ENCODE data around the gene ZNF654. TPM values are rescaled to one million over a fixed set of nuclear protein-coding genes. Genes with fewer than 3 reads are reported as not detected.
"Not testable (repeated sequence)": the region's sequence is repeated elsewhere in the genome, so short reads cannot be mapped to it uniquely, and the experiment has no call there.

Gene ZNF654
- total RNA-seq, 1 experiment from 2014 or later: 6.8 TPM

GRCh38 chr3:88167704-88168103 is 108.6 kb downstream of the ZNF654 start:
- no peak for DNase-seq
- no peaks in the 10 kb centered on the region for H3K36me3 Mint-ChIP-seq (ENCODE audit: insufficient read depth, unreplicated experiment)

DNA sequence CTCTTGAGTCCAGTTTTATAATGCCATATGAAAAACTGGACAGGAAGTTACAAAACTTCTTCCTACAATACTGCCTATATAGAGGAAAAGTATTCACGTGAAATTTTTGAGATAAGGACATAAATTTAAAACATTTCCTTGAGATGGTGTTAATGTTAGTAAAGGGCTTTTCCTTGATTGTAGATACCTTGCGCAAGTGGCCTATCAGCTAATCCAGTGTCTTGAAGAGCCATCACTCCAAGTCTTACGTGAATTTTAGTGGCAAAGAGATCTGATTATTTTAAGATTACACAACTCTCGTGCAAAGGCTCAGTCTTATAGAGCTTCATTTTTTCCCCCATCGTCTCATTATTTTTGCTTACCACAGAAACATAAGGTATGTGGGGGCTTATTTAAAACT is 109.1 kb downstream of the ZNF654 start:
- H3K4me3 Mint-ChIP-seq (ENCODE audit: unreplicated experiment): no peak overlapping the region
- TF ChIP-seq, protein P1, sequence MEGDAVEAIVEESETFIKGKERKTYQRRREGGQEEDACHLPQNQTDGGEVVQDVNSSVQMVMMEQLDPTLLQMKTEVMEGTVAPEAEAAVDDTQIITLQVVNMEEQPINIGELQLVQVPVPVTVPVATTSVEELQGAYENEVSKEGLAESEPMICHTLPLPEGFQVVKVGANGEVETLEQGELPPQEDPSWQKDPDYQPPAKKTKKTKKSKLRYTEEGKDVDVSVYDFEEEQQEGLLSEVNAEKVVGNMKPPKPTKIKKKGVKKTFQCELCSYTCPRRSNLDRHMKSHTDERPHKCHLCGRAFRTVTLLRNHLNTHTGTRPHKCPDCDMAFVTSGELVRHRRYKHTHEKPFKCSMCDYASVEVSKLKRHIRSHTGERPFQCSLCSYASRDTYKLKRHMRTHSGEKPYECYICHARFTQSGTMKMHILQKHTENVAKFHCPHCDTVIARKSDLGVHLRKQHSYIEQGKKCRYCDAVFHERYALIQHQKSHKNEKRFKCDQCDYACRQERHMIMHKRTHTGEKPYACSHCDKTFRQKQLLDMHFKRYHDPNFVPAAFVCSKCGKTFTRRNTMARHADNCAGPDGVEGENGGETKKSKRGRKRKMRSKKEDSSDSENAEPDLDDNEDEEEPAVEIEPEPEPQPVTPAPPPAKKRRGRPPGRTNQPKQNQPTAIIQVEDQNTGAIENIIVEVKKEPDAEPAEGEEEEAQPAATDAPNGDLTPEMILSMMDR (IDR thresholded peaks at IDR 0.05; ENCODE audit: insufficient read depth in 1 of 2, low read depth in 1 of 2, low read length in 1 of 2, severe bottlenecking in 1 of 2, unreplicated experiment in 1 of 2): no peak
- POLR2A ChIA-PET: no interaction called here
- H3K4me1 Mint-ChIP-seq (ENCODE audit: low read depth, unreplicated experiment): no peaks in the 10 kb centered on the region
- intact Hi-C loops (cut with micrococcal nuclease; ENCODE audit: unreplicated experiment): no loop called here
- H3K9me3 ChIP-seq: no peaks in the 10 kb centered on the region
- no peaks in the 10 kb centered on the region for H3K36me3 Mint-ChIP-seq (ENCODE audit: insufficient read depth, unreplicated experiment)
- CTCF ChIA-PET: no interaction called here
- no peaks in the 10 kb centered on the region for H3K36me3 ChIP-seq (ENCODE audit: control insufficient read depth, insufficient read depth, low read length)
- no peak for DNase-seq
- no peaks in the 10 kb centered on the region for H3K9me3 Mint-ChIP-seq (ENCODE audit: unreplicated experiment)
- no peaks in the 10 kb centered on the region for H3K27me3 ChIP-seq (replicated peaks; ENCODE audit: control insufficient read depth, insufficient read depth, low read length)
- BruUV-seq (replicated peaks): no TSS peak
- no peaks in the 10 kb centered on the region for H3K4me1 ChIP-seq
- H3K4me3 ChIP-seq (ENCODE audit: low read depth, low read length): no peak overlapping the region
- no peak overlapping the region for H3K27ac Mint-ChIP-seq (ENCODE audit: unreplicated experiment)
- no peaks in the 10 kb centered on the region for H3K27me3 Mint-ChIP-seq (ENCODE audit: insufficient read depth, unreplicated experiment)

More at GRCh38 chr3:88167704-88168103, 108.6 kb downstream of the ZNF654 start:
- Histone ChIP-seq H3K4me3 (ENCODE audit: low read depth, low read length) (no peak overlapping the region), H3K9me3 (no peaks in the 10 kb centered on the region), H3K4me1 (no peaks in the 10 kb centered on the region), H3K36me3 (ENCODE audit: control insufficient read depth, insufficient read depth, low read length) (no peaks in the 10 kb centered on the region), H3K27me3 (replicated peaks; ENCODE audit: control insufficient read depth, insufficient read depth, low read length) (no peaks in the 10 kb centered on the region)
- TF ChIP-seq, protein P1 (IDR thresholded peaks at IDR 0.05; ENCODE audit: insufficient read depth in 1 of 2, low read depth in 1 of 2, low read length in 1 of 2, severe bottlenecking in 1 of 2, unreplicated experiment in 1 of 2): no peak
- intact Hi-C loops (cut with micrococcal nuclease; ENCODE audit: unreplicated experiment): no loop called here
- BruUV-seq (replicated peaks): no TSS peak
- Mint-ChIP-seq H3K9me3 (ENCODE audit: unreplicated experiment) (no peaks in the 10 kb centered on the region), H3K4me3 (ENCODE audit: unreplicated experiment) (no peak overlapping the region), H3K4me1 (ENCODE audit: low read depth, unreplicated experiment) (no peaks in the 10 kb centered on the region), H3K27ac (ENCODE audit: unreplicated experiment) (no peak overlapping the region), H3K27me3 (ENCODE audit: insufficient read depth, unreplicated experiment) (no peaks in the 10 kb centered on the region)
- CTCF ChIA-PET: no interaction called here
- POLR2A ChIA-PET: no interaction called here

GRCh38 chr3:88180398-88180999 is 121.4 kb downstream of the ZNF654 start:
- Histone ChIP-seq H3K27me3 (replicated peaks; ENCODE audit: control insufficient read depth, insufficient read depth, low read length) (no peaks in the 10 kb centered on the region), H3K9me3 (no peaks in the 10 kb centered on the region), H3K4me3 (ENCODE audit: low read depth, low read length) (no peak overlapping the region), H3K4me1 (no peaks in the 10 kb centered on the region), H3K36me3 (ENCODE audit: control insufficient read depth, insufficient read depth, low read length) (no peaks in the 10 kb centered on the region)
- CTCF ChIA-PET: interaction anchor here (0.6 to 0.7 kb wide), 2 partner anchors 31 to 418 kb away, joined by 3 read pairs; partner anchors contain the start of gene C3orf38
- intact Hi-C loops (cut with micrococcal nuclease; ENCODE audit: unreplicated experiment): loop anchor here (1.0 to 5.0 kb wide), 4 partner anchors 176 to 883 kb away; no protein-coding TSS in a partner anchor
- Mint-ChIP-seq H3K27me3 (ENCODE audit: insufficient read depth, unreplicated experiment) (peaks cover 2% of the 10 kb centered on the region), H3K36me3 (ENCODE audit: insufficient read depth, unreplicated experiment) (no peaks in the 10 kb centered on the region), H3K27ac (ENCODE audit: unreplicated experiment) (no peak overlapping the region), H3K4me3 (ENCODE audit: unreplicated experiment) (no peak overlapping the region), H3K9me3 (ENCODE audit: unreplicated experiment) (no peaks in the 10 kb centered on the region), H3K4me1 (ENCODE audit: low read depth, unreplicated experiment) (no peaks in the 10 kb centered on the region)
- TF ChIP-seq, protein P1 (IDR thresholded peaks at IDR 0.05; ENCODE audit: insufficient read depth in 1 of 2, low read depth in 1 of 2, low read length in 1 of 2, severe bottlenecking in 1 of 2, unreplicated experiment in 1 of 2): peak in 1 of 2 experiments; percentile 38
- POLR2A ChIA-PET: no interaction called here
- BruUV-seq (replicated peaks): no TSS peak
- DNase-seq: peak in 1 of 2 experiments; percentile 22

DNA sequence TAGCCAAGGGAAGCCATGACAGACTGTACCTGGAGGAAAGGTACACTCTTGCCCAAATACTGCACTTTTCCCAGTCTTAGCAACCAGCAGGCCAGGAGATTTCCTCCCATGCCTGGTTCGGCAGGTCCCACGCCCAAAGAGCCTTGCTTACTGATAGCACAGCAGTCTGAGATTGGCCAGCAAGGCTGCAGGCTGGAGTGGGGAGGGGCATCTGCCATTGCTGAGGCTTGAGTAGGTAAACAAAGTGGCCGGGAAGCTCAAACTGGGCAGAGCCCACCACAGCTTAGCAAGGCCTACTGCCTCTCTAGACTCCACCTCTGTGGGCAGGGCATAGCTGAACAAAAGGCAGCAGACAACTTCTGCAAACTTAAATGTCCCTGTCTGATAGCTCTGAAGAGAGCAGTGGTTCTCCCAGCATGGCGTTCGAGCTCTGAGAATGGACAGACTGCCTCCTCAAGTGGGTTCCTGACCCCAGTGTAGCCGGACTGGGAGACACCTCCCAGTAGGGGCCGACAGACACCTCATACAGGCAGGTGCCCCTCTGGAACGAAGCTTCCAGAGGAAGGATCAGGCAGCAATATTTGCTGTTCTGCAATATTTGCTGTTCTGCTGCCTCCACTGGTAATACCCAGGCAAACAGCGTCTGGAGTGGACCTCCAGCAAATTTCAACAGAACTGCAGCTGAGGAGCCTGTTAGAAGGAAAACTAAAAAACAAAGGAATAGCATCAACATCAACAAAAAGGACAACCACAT is 123.3 kb downstream of the ZNF654 start:
- CTCF ChIA-PET: interaction anchor here (0.6 kb wide), 1 partner anchor 56 kb away, joined by 9 read pairs; no protein-coding TSS in a partner anchor
- POLR2A ChIA-PET; H3K27me3 Mint-ChIP-seq (ENCODE audit: insufficient read depth, unreplicated experiment); H3K9me3 ChIP-seq; H3K9me3 Mint-ChIP-seq (ENCODE audit: unreplicated experiment); H3K4me1 ChIP-seq; H3K27me3 ChIP-seq (replicated peaks; ENCODE audit: control insufficient read depth, insufficient read depth, low read length); DNase-seq; H3K4me3 ChIP-seq (ENCODE audit: low read depth, low read length); H3K4me3 Mint-ChIP-seq (ENCODE audit: unreplicated experiment); H3K36me3 Mint-ChIP-seq (ENCODE audit: insufficient read depth, unreplicated experiment); H3K27ac Mint-ChIP-seq (ENCODE audit: unreplicated experiment); H3K4me1 Mint-ChIP-seq (ENCODE audit: low read depth, unreplicated experiment); H3K36me3 ChIP-seq (ENCODE audit: control insufficient read depth, insufficient read depth, low read length); BruUV-seq (replicated peaks): not testable (repeated sequence)
- intact Hi-C loops (cut with micrococcal nuclease; ENCODE audit: unreplicated experiment): loop anchor here (5.0 kb wide), 2 partner anchors 830 to 885 kb away; no protein-coding TSS in a partner anchor
